Stimulated activated CD4-positive, alpha-beta T cell treated with anti-CD3 and anti-CD28 coated beads, Interleukin-2, amount 100 ng/mL, for 24 hours (primary cell): ENCODE results near the gene UGT1A8.
"Not testable (repeated sequence)": the region's sequence is repeated elsewhere in the genome, so short reads cannot be mapped to it uniquely, and the experiment has no call there.

Source experiments
- DNase-seq, 2 donors: peaks; one replicate each; pipeline ENCODE4 v3.0.0-alpha.2; 2020

UGT1A8 gene

GRCh38 chr2:233689501-233689900 is 72.1 kb downstream of the UGT1A8 start:
- DNase-seq: no peak

GRCh38 chr2:233690444-233690843 is 73.0 kb downstream of the UGT1A8 start:
- DNase-seq: no peak

GRCh38 chr2:233691443-233692433 is 74.3 kb downstream of the UGT1A8 start:
- no peak for DNase-seq

GRCh38 chr2:233692648-233693047 is 75.2 kb downstream of the UGT1A8 start, which contains the start of gene UGT1A6:
Gene UGT1A6, plus strand, starts transcription at chr2:233692890. Its CDS starts 115 bp downstream, at chr2:233693005.
- no peak for DNase-seq

- no peak for DNase-seq
Observed at GRCh38 chr2:233693963-233694362, 76.5 kb downstream of the UGT1A8 start.

GRCh38 chr2:233698740-233699139 is 81.3 kb downstream of the UGT1A8 start:
- no peak for DNase-seq

GRCh38 chr2:233699424-233700027 is 82.1 kb downstream of the UGT1A8 start:
- no peak for DNase-seq

GRCh38 chr2:233700028-233700635 is 82.7 kb downstream of the UGT1A8 start:
- no peak for DNase-seq

GRCh38 chr2:233700842-233701241 is 83.4 kb downstream of the UGT1A8 start:
- not testable (repeated sequence) for DNase-seq

GRCh38 chr2:233702238-233702637 is 84.8 kb downstream of the UGT1A8 start:
- no peak for DNase-seq

GRCh38 chr2:233705911-233706506 is 88.6 kb downstream of the UGT1A8 start:
- no peak for DNase-seq

GRCh38 chr2:233706720-233707119 is 89.3 kb downstream of the UGT1A8 start:
- DNase-seq: no peak

GRCh38 chr2:233707940-233708644 is 90.7 kb downstream of the UGT1A8 start:
- no peak for DNase-seq

- no peak for DNase-seq
Observed at GRCh38 chr2:233708942-233709341, 91.5 kb downstream of the UGT1A8 start.

GRCh38 chr2:233711312-233712008 is 94.0 kb downstream of the UGT1A8 start:
- DNase-seq: peak; percentile 73 to 81

- DNase-seq: no peak
Observed at GRCh38 chr2:233712611-233713261, 95.3 kb downstream of the UGT1A8 start, which contains the start of gene UGT1A5. Gene UGT1A5, plus strand, starts transcription at chr2:233712907. Its CDS starts 85 bp downstream, at chr2:233712992.

- DNase-seq: no peak
Observed at GRCh38 chr2:233713262-233713615, 95.8 kb downstream of the UGT1A8 start.

- no peak for DNase-seq
Observed at GRCh38 chr2:233714121-233714520, 96.7 kb downstream of the UGT1A8 start.

- DNase-seq: no peak
Observed at GRCh38 chr2:233718552-233718951, 101.1 kb downstream of the UGT1A8 start, which contains the start of gene UGT1A4. Gene UGT1A4, plus strand, starts transcription at chr2:233718736. Its CDS starts 85 bp downstream, at chr2:233718821.

GRCh38 chr2:233728723-233729301 is 111.4 kb downstream of the UGT1A8 start, which contains the start of gene UGT1A3:
Gene UGT1A3, plus strand, starts transcription at chr2:233729042. Its CDS starts 85 bp downstream, at chr2:233729127.
- no peak for DNase-seq
